Spleen (tissue), 3 donors: ENCODE results near the gene THSD4.

Experiments
- POLR2A ChIP-seq, 3 donors: fragments of 450-650 bp; IDR thresholded peaks; one replicate each; pipeline ENCODE4 v1.5.1; 2017; ENCODE audit warnings: antibody characterized with exemption in 3 of 3, mild to moderate bottlenecking in 1 of 3
- POLR2AphosphoS5 ChIP-seq, 3 donors: sonication (generic); formaldehyde crosslinking; IDR thresholded peaks; one replicate each; pipeline ENCODE4 v1.5.1; 2017; ENCODE audit warnings: antibody characterized with exemption in 3 of 3

GRCh38 chr15:71434774-71435173 lies 319.5 kb downstream of the THSD4 start:
- TF ChIP-seq POLR2AphosphoS5 (IDR thresholded peaks at IDR 0.05) = no peak
- no peak for TF ChIP-seq POLR2A (IDR thresholded peaks at IDR 0.05)
